Transverse colon (tissue), 3 donors: ENCODE results near the gene APOBEC2.

Source experiments
- CTCF ChIP-seq, 5 experiments: fragments of 200-600 bp in 3 of 5; fragments of 450-650 bp in 2 of 5; sonication (generic) in 3 of 5; IDR thresholded peaks; 1 replicate in 2 of 5; 2 replicates in 3 of 5; pipeline ENCODE4 v1.5.1; 2016 to 2017; ENCODE audit warnings: antibody characterized with exemption in 5 of 5, inconsistent platforms in 3 of 5, mild to moderate bottlenecking in 2 of 5, moderate library complexity in 1 of 5
- POLR2A ChIP-seq: fragments of 450-650 bp; IDR thresholded peaks from one replicate; pipeline ENCODE4 v1.6.1; 2016; ENCODE audit warnings: antibody characterized with exemption, mild to moderate bottlenecking, moderate library complexity

GRCh38 chr6:41038205-41038604 is 14.8 kb upstream of the APOBEC2 start:
- TF ChIP-seq CTCF (IDR thresholded peaks at IDR 0.05) (no peak), POLR2A (no peak)
